GM23338 (cell line): Measurements from ENCODE around the gene DMD. TPM values are rescaled to one million over a fixed set of nuclear protein-coding genes. Genes with fewer than 3 reads are reported as not detected.

Source experiments
- ATAC-seq: fragments of 200-7000 bp; cut with Tn5 transposase; 3 replicates; pipeline ENCODE4 v1.9.1; 2020
- DNase-seq: peaks from one replicate; pipeline ENCODE4 v3.0.0-alpha.2; 2015; ENCODE audit warnings: low spot score
- H2AFZ ChIP-seq: fragments of 200-600 bp; sonication (generic); 2 replicates; pipeline ENCODE4 v1.8.0; 2016; ENCODE audit warnings: antibody characterized with exemption, mild to moderate bottlenecking, moderate library complexity
- H3F3A ChIP-seq: fragments of 200-600 bp; sonication (generic); replicated peaks from 2 replicates; pipeline ENCODE4 v1.8.0; 2017; ENCODE audit warnings: antibody characterized with exemption, mixed run types, low read depth
- H3K27ac ChIP-seq: fragments of 200-600 bp; sonication (generic); 2 replicates; pipeline ENCODE4 v1.6.1; 2016; ENCODE audit warnings: low read depth
- H3K27me3 ChIP-seq: fragments of 200-600 bp; sonication (generic); 2 replicates; pipeline ENCODE4 v1.8.0; 2016; ENCODE audit warnings: mild to moderate bottlenecking, mixed run types, moderate library complexity; ENCODE audit not compliant: insufficient read depth
- H3K36me3 ChIP-seq: fragments of 200-600 bp; sonication (generic); 2 replicates; pipeline ENCODE4 v1.8.0; 2016; ENCODE audit warnings: mild to moderate bottlenecking; ENCODE audit not compliant: insufficient read depth
- H3K4me1 ChIP-seq: fragments of 200-600 bp; sonication (generic); 2 replicates; pipeline ENCODE4 v1.8.0; 2016; ENCODE audit warnings: mild to moderate bottlenecking, moderate library complexity; ENCODE audit not compliant: insufficient read depth
- H3K4me2 ChIP-seq: fragments of 200-600 bp; sonication (generic); 2 replicates; pipeline ENCODE4 v1.7.1; 2017; ENCODE audit warnings: mixed run types
- H3K4me3 ChIP-seq: fragments of 200-600 bp; sonication (generic); 2 replicates; pipeline ENCODE4 v1.6.1; 2016; ENCODE audit warnings: mixed run types
- H3K79me2 ChIP-seq: fragments of 200-600 bp; sonication (generic); replicated peaks from 2 replicates; pipeline ENCODE4 v1.8.0; 2017; ENCODE audit warnings: mild to moderate bottlenecking; ENCODE audit not compliant: insufficient read depth
- H3K9me2 ChIP-seq: fragments of 200-600 bp; sonication (generic); 2 replicates; pipeline ENCODE4 v1.8.0; 2017; ENCODE audit not compliant: insufficient read depth
- H4K20me1 ChIP-seq: fragments of 200-600 bp; sonication (generic); replicated peaks from 2 replicates; pipeline ENCODE4 v1.8.0; 2017; ENCODE audit warnings: mild to moderate bottlenecking; ENCODE audit not compliant: insufficient read depth
- H3K27ac Mint-ChIP-seq: 2 replicates; pipeline ENCODE4 v1.8.0; 2020; ENCODE audit warnings: inconsistent platforms, mild to moderate bottlenecking, moderate library complexity, mixed read lengths
- H3K27me3 Mint-ChIP-seq: 3 replicates; pipeline ENCODE4 v1.8.0; 2022; ENCODE audit warnings: low read depth, mild to moderate bottlenecking, moderate library complexity, mixed read lengths, inconsistent platforms; ENCODE audit not compliant: insufficient read depth, poor library complexity
- H3K36me3 Mint-ChIP-seq: 3 replicates; pipeline ENCODE4 v1.8.0; 2021; ENCODE audit warnings: low read depth, mild to moderate bottlenecking, inconsistent platforms, moderate library complexity, mixed read lengths
- H3K4me1 Mint-ChIP-seq: 3 replicates; pipeline ENCODE4 v1.8.0; 2020; ENCODE audit warnings: mild to moderate bottlenecking, inconsistent platforms, mixed read lengths
- H3K4me3 Mint-ChIP-seq: 3 replicates; pipeline ENCODE4 v1.8.0; 2021; ENCODE audit warnings: moderate library complexity, mild to moderate bottlenecking, inconsistent platforms, mixed read lengths
- H3K9me3 Mint-ChIP-seq: 3 replicates; pipeline ENCODE4 v1.8.0; 2020; ENCODE audit warnings: moderate library complexity, mild to moderate bottlenecking, inconsistent platforms, mixed read lengths
- CREB1 ChIP-seq: fragments of 250-450 bp; sonication (Bioruptor Pico); IDR thresholded peaks from 2 replicates; pipeline ENCODE4 v1.5.0; 2020; ENCODE audit warnings: low read depth, mild to moderate bottlenecking, moderate library complexity
- CTCF ChIP-seq, 2 experiments: fragments of 200-600 bp in 1 of 2; sonication (generic) in 1 of 2; conservative IDR thresholded peaks; 2 replicates each; pipeline versions ENCODE4 v1.5.1 to v1.6.1; 2016 to 2017; ENCODE audit warnings: antibody characterized with exemption in 2 of 2, low read depth in 2 of 2, mild to moderate bottlenecking in 2 of 2, moderate library complexity in 1 of 2
- EZH2 ChIP-seq: fragments of 200-600 bp; sonication (generic); IDR thresholded peaks from one replicate; pipeline ENCODE4 v1.8.0; 2017; ENCODE audit warnings: antibody characterized with exemption, mild to moderate bottlenecking, low read depth; ENCODE audit not compliant: unreplicated experiment
- EZH2phosphoT487 ChIP-seq: fragments of 200-600 bp; sonication (generic); IDR thresholded peaks from one replicate; pipeline ENCODE4 v1.8.1; 2018; ENCODE audit warnings: antibody characterized with exemption; ENCODE audit not compliant: unreplicated experiment
- JUNB ChIP-seq: IDR thresholded peaks from one replicate; pipeline ENCODE4 v1.6.1; 2016; ENCODE audit warnings: antibody characterized with exemption; ENCODE audit not compliant: unreplicated experiment
- NANOG ChIP-seq: IDR thresholded peaks from 2 replicates; pipeline ENCODE4 v1.6.1; 2016; ENCODE audit warnings: antibody characterized with exemption, borderline replicate concordance
- POLR2AphosphoS5 ChIP-seq: IDR thresholded peaks from 2 replicates; pipeline ENCODE4 v1.6.1; 2016; ENCODE audit warnings: antibody characterized with exemption, low read depth
- REST ChIP-seq: IDR thresholded peaks from one replicate; pipeline ENCODE4 v1.6.1; 2018; ENCODE audit warnings: antibody characterized with exemption; ENCODE audit not compliant: unreplicated experiment
- STAT1 ChIP-seq: IDR thresholded peaks from one replicate; pipeline ENCODE4 v1.6.1; 2016; ENCODE audit warnings: antibody characterized with exemption; ENCODE audit not compliant: unreplicated experiment
- ZNF114 ChIP-seq: fragments of 250-450 bp; sonication (Bioruptor Pico); IDR thresholded peaks from 2 replicates; pipeline ENCODE4 v1.5.0; 2020; ENCODE audit warnings: mild to moderate bottlenecking, moderate library complexity
- ZNF331 ChIP-seq: fragments of 250-450 bp; sonication (Bioruptor Pico); IDR thresholded peaks from 2 replicates; pipeline ENCODE4 v1.5.0; 2020; ENCODE audit warnings: low read depth, mild to moderate bottlenecking, moderate library complexity
- polyA plus RNA-seq: library from polyadenylated mRNA; unstranded; fragments of >200 nt; fragmentation: Nextera tagmentation; extraction: Ambion mirVana; gene quantifications from 2 replicates; pipeline ENCODE4 v1.2.1, GENCODE V29; 2016
- total RNA-seq: library from RNA; depleted of rRNA; stranded (reverse); fragments of >200 nt; shearing (Covaris generic); gene quantifications from 2 replicates; pipeline ENCODE4 v1.2.3, GENCODE V29; 2014
- TF ChIP-seq, protein P1 (sequence below): fragments of 250-450 bp; sonication (Bioruptor Pico); IDR thresholded peaks from 2 replicates; pipeline ENCODE4 v1.5.0; 2020; ENCODE audit warnings: mild to moderate bottlenecking, moderate library complexity
- TF ChIP-seq, protein P2 (sequence below): IDR thresholded peaks from 2 replicates; pipeline ENCODE4 v1.6.1; 2016; ENCODE audit warnings: antibody characterized with exemption

The DMD gene
- total and polyA plus RNA-seq, 2 experiments from 2014 or later = 4.5 to 7.6 TPM

- Histone ChIP-seq H3K36me3 (no peaks in the 10 kb centered on the region), H4K20me1 (no peaks in the 10 kb centered on the region), H3K4me2 (no peak overlapping the region), H2AFZ (no peak overlapping the region), H3K27me3 (no peaks in the 10 kb centered on the region), H3F3A (no peaks in the 10 kb centered on the region), H3K4me1 (no peaks in the 10 kb centered on the region), H3K9me2 (no peaks in the 10 kb centered on the region), H3K79me2 (no peaks in the 10 kb centered on the region), H3K27ac (no peak overlapping the region), H3K4me3 (no peak overlapping the region)
- H3K27ac Mint-ChIP-seq = no peak overlapping the region
- H3K27me3 Mint-ChIP-seq = no peaks in the 10 kb centered on the region
- DNase-seq (no peak), ATAC-seq (no peak)
- no peak overlapping the region for H3K4me3 Mint-ChIP-seq
- H3K4me1 Mint-ChIP-seq = peaks cover 5% of the 10 kb centered on the region
- H3K9me3 Mint-ChIP-seq = peaks cover 7% of the 10 kb centered on the region; the same call in 1 of the 3 replicates
- no peak for TF ChIP-seq EZH2phosphoT487
- TF ChIP-seq CTCF (conservative IDR thresholded peaks at IDR 0.05; ENCODE audit: low read depth in 2 of 2) = no peak
- no peak for TF ChIP-seq POLR2AphosphoS5
- TF ChIP-seq STAT1 = no peak
- TF ChIP-seq, protein P1, sequence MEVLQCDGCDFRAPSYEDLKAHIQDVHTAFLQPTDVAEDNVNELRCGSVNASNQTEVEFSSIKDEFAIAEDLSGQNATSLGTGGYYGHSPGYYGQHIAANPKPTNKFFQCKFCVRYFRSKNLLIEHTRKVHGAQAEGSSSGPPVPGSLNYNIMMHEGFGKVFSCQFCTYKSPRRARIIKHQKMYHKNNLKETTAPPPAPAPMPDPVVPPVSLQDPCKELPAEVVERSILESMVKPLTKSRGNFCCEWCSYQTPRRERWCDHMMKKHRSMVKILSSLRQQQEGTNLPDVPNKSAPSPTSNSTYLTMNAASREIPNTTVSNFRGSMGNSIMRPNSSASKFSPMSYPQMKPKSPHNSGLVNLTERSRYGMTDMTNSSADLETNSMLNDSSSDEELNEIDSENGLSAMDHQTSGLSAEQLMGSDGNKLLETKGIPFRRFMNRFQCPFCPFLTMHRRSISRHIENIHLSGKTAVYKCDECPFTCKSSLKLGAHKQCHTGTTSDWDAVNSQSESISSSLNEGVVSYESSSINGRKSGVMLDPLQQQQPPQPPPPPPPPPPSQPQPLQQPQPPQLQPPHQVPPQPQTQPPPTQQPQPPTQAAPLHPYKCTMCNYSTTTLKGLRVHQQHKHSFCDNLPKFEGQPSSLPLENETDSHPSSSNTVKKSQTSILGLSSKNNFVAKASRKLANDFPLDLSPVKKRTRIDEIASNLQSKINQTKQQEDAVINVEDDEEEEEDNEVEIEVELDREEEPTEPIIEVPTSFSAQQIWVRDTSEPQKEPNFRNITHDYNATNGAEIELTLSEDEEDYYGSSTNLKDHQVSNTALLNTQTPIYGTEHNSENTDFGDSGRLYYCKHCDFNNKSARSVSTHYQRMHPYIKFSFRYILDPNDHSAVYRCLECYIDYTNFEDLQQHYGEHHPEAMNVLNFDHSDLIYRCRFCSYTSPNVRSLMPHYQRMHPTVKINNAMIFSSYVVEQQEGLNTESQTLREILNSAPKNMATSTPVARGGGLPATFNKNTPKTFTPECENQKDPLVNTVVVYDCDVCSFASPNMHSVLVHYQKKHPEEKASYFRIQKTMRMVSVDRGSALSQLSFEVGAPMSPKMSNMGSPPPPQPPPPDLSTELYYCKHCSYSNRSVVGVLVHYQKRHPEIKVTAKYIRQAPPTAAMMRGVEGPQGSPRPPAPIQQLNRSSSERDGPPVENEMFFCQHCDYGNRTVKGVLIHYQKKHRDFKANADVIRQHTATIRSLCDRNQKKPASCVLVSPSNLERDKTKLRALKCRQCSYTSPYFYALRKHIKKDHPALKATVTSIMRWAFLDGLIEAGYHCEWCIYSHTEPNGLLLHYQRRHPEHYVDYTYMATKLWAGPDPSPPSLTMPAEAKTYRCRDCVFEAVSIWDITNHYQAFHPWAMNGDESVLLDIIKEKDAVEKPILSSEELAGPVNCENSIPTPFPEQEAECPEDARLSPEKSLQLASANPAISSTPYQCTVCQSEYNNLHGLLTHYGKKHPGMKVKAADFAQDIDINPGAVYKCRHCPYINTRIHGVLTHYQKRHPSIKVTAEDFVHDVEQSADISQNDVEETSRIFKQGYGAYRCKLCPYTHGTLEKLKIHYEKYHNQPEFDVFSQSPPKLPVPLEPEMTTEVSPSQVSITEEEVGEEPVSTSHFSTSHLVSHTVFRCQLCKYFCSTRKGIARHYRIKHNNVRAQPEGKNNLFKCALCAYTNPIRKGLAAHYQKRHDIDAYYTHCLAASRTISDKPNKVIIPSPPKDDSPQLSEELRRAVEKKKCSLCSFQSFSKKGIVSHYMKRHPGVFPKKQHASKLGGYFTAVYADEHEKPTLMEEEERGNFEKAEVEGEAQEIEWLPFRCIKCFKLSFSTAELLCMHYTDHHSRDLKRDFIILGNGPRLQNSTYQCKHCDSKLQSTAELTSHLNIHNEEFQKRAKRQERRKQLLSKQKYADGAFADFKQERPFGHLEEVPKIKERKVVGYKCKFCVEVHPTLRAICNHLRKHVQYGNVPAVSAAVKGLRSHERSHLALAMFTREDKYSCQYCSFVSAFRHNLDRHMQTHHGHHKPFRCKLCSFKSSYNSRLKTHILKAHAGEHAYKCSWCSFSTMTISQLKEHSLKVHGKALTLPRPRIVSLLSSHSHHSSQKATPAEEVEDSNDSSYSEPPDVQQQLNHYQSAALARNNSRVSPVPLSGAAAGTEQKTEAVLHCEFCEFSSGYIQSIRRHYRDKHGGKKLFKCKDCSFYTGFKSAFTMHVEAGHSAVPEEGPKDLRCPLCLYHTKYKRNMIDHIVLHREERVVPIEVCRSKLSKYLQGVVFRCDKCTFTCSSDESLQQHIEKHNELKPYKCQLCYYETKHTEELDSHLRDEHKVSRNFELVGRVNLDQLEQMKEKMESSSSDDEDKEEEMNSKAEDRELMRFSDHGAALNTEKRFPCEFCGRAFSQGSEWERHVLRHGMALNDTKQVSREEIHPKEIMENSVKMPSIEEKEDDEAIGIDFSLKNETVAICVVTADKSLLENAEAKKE (CRISPR knock-in tag) = no peak
- TF ChIP-seq NANOG = no peak
- TF ChIP-seq JUNB = no peak
- no peak for TF ChIP-seq EZH2
- no peak for TF ChIP-seq REST
- TF ChIP-seq ZNF331 (CRISPR knock-in tag) = no peak
- TF ChIP-seq CREB1 (CRISPR knock-in tag) = no peak
- TF ChIP-seq, protein P2, sequence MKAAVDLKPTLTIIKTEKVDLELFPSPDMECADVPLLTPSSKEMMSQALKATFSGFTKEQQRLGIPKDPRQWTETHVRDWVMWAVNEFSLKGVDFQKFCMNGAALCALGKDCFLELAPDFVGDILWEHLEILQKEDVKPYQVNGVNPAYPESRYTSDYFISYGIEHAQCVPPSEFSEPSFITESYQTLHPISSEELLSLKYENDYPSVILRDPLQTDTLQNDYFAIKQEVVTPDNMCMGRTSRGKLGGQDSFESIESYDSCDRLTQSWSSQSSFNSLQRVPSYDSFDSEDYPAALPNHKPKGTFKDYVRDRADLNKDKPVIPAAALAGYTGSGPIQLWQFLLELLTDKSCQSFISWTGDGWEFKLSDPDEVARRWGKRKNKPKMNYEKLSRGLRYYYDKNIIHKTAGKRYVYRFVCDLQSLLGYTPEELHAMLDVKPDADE = no peak
- no peak for TF ChIP-seq ZNF114
- no peaks in the 10 kb centered on the region for H3K36me3 Mint-ChIP-seq
These were observed 1414.7 kb downstream of the DMD start for GRCh38 chrX:31796624-31797023.
